ENCODE measurements around the gene IER5.

IER5 gene

GRCh38 chr1:181135815-181136737 lies 47.6 kb downstream of the IER5 start:
- no peak for DNase-seq

GRCh38 chr1:181136738-181137122 lies 48.2 kb downstream of the IER5 start:
- no peak for DNase-seq

- no peak for DNase-seq
Measured at GRCh38 chr1:181137217-181137743, 48.8 kb downstream of the IER5 start.

GRCh38 chr1:181139631-181140061 lies 51.1 kb downstream of the IER5 start:
- no peak for DNase-seq

GRCh38 chr1:181140398-181140797 lies 51.9 kb downstream of the IER5 start:
- peak in 1 of 2 donors; percentile 29 for DNase-seq

GRCh38 chr1:181140891-181141290 lies 52.4 kb downstream of the IER5 start:
- no peak for DNase-seq

GRCh38 chr1:181141431-181141910 lies 53.0 kb downstream of the IER5 start:
- DNase-seq: peak; percentile 53 to 66
